GM21360 (cell line): ENCODE measurements around the gene DLK1.

ENCODE experiments used
- ATAC-seq: cut with Tn5 transposase; IDR thresholded peaks from one replicate; pipeline ENCODE4 v1.9.1; 2021; ENCODE audit warnings: mild to moderate bottlenecking, moderate library complexity; ENCODE audit not compliant: unreplicated experiment

DLK1 gene

GRCh38 chr14:100731846-100732765 is 5.4 kb downstream of the DLK1 start:
- no peak for ATAC-seq

- no peak for ATAC-seq
Measured at GRCh38 chr14:100732766-100733100, 6.0 kb downstream of the DLK1 start.

GRCh38 chr14:100733152-100733850 is 6.6 kb downstream of the DLK1 start:
- ATAC-seq = no peak

- no peak for ATAC-seq
Measured at GRCh38 chr14:100734031-100734990, 7.6 kb downstream of the DLK1 start.

GRCh38 chr14:100735271-100735670 is 8.6 kb downstream of the DLK1 start:
- ATAC-seq = no peak

GRCh38 chr14:100736269-100737180 is 9.8 kb downstream of the DLK1 start:
- ATAC-seq = no peak

GRCh38 chr14:100737526-100737925 is 10.8 kb downstream of the DLK1 start:
- no peak for ATAC-seq

- ATAC-seq = no peak
Measured at GRCh38 chr14:100738269-100738691, 11.6 kb downstream of the DLK1 start.

- ATAC-seq = no peak
Measured at GRCh38 chr14:100738704-100739131, 12.0 kb downstream of the DLK1 start.

- ATAC-seq = no peak
Measured at GRCh38 chr14:100739306-100739705, 12.6 kb downstream of the DLK1 start.

GRCh38 chr14:100740196-100740825 is 13.6 kb downstream of the DLK1 start:
- no peak for ATAC-seq

GRCh38 chr14:100740929-100741328 is 14.2 kb downstream of the DLK1 start:
- no peak for ATAC-seq

- no peak for ATAC-seq
Measured at GRCh38 chr14:100741966-100742365, 15.3 kb downstream of the DLK1 start.

GRCh38 chr14:100746326-100746725 is 19.6 kb downstream of the DLK1 start:
- ATAC-seq = no peak

GRCh38 chr14:100747021-100747586 is 20.4 kb downstream of the DLK1 start:
- ATAC-seq = no peak

GRCh38 chr14:100747736-100748135 is 21.0 kb downstream of the DLK1 start:
- no peak for ATAC-seq

- no peak for ATAC-seq
Measured at GRCh38 chr14:100748403-100748802, 21.7 kb downstream of the DLK1 start.

GRCh38 chr14:100748944-100749343 is 22.3 kb downstream of the DLK1 start:
- ATAC-seq = no peak

- no peak for ATAC-seq
Measured at GRCh38 chr14:100749967-100750597, 23.4 kb downstream of the DLK1 start.
